ENCODE results near the gene JADE2. TPM values are rescaled to one million over a fixed set of nuclear protein-coding genes. Genes with fewer than 3 reads are reported as not detected.

JADE2 gene
- total RNA-seq, 2 donors from 2014 or later, result 28.0 to 41.0 TPM

DNA sequence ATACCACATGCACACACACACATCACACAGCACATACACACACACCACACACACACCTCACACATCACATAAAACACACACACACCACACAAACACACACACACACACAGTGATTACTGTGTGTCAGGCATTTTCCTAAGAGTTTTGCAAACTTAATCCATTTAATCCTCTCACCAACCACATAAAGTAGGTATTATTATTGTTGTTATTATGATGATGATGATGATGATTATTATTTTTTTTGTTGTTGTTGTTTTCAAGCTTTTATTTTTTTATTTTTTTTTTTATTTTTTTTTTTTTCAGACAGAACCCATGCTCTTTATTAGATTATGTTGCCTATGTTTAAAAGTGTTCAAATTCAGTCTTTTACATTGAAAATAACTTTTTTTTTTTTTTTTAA, 31.5 kb downstream of the JADE2 start:
- DNase-seq (no peak), ATAC-seq (no peak)
- H3K27ac ChIP-seq, result no peak overlapping the region
- TF ChIP-seq, protein P1, sequence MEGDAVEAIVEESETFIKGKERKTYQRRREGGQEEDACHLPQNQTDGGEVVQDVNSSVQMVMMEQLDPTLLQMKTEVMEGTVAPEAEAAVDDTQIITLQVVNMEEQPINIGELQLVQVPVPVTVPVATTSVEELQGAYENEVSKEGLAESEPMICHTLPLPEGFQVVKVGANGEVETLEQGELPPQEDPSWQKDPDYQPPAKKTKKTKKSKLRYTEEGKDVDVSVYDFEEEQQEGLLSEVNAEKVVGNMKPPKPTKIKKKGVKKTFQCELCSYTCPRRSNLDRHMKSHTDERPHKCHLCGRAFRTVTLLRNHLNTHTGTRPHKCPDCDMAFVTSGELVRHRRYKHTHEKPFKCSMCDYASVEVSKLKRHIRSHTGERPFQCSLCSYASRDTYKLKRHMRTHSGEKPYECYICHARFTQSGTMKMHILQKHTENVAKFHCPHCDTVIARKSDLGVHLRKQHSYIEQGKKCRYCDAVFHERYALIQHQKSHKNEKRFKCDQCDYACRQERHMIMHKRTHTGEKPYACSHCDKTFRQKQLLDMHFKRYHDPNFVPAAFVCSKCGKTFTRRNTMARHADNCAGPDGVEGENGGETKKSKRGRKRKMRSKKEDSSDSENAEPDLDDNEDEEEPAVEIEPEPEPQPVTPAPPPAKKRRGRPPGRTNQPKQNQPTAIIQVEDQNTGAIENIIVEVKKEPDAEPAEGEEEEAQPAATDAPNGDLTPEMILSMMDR (IDR thresholded peaks at IDR 0.05), result no peak
- TF ChIP-seq POLR2A (IDR thresholded peaks at IDR 0.05), result no peak
- no peaks in the 10 kb centered on the region for H3K9me3 ChIP-seq
- H3K4me1 ChIP-seq, result peaks cover 30% of the 10 kb centered on the region
- peaks cover 14 to 23% of the 10 kb centered on the region in 2 donors for H3K36me3 ChIP-seq (replicated peaks in 1 of 2; ENCODE audit: insufficient read depth in 1 of 2, low read depth in 2 of 2)
- intact Hi-C loops (cut with DNase I), result no loop called here
- no peak overlapping the region for H3K4me3 ChIP-seq
- no peaks in the 10 kb centered on the region for H3K27me3 ChIP-seq

DNA sequence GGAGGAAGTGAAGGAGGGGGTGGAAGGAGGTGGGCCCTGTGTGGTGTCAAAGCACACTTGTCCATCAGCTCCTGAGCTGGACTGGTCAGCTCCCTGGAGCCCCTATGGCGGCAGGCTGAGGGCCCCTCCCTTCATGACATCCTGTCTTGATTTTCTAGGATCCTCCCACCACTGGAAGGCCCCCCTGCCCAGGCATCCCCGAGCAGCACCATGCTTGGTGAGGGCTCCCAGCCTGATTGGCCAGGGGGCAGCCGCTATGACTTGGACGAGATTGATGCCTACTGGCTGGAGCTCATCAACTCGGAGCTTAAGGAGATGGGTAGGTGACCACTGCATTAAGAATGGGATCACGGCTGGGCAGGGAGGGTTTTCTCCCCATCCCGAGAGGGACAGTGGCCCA, 34.2 kb downstream of the JADE2 start:
- Histone ChIP-seq H3K27me3 (no peaks in the 10 kb centered on the region), H3K4me1 (peaks cover 7% of the 10 kb centered on the region), H3K27ac (no peak overlapping the region), H3K9me3 (no peaks in the 10 kb centered on the region), H3K36me3 (replicated peaks in 1 of 2; ENCODE audit: insufficient read depth in 1 of 2, low read depth in 2 of 2) (peaks cover 32 to 42% of the 10 kb centered on the region in 2 donors), H3K4me3 (no peak overlapping the region)
- TF ChIP-seq, protein P1 (IDR thresholded peaks at IDR 0.05), result no peak
- TF ChIP-seq POLR2A (IDR thresholded peaks at IDR 0.05), result no peak
- intact Hi-C loops (cut with DNase I), result no loop called here
- WGBS, 2 donors, result 84 to 100% methylated on average over 1 to 7 of the region's 7 CpGs
- DNase-seq (no peak), ATAC-seq (no peak)

DNA sequence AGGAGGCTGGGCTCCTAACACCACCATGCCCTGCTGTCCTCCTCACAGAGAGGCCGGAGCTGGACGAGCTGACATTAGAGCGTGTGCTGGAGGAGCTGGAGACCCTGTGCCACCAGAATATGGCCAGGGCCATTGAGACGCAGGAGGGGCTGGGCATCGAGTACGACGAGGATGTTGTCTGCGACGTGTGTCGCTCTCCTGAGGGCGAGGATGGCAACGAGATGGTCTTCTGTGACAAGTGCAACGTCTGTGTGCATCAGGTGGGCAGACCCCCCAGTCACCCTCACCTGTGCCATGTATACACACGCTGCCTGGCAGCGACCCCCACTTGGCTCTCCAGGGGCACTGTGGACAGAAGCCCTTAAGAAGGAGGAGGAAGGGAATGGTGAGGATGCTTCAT, 35.2 kb downstream of the JADE2 start:
- intact Hi-C loops (cut with DNase I), result no loop called here
- H3K4me1 ChIP-seq, result no peaks in the 10 kb centered on the region
- H3K9me3 ChIP-seq, result no peaks in the 10 kb centered on the region
- 90 to 91% methylated on average over 15 of the region's 15 CpGs for WGBS, 2 donors
- TF ChIP-seq, protein P1 (IDR thresholded peaks at IDR 0.05), result no peak
- no peak for TF ChIP-seq POLR2A (IDR thresholded peaks at IDR 0.05)
- H3K27me3 ChIP-seq, result no peaks in the 10 kb centered on the region
- no peak overlapping the region for H3K4me3 ChIP-seq
- no peak overlapping the region for H3K27ac ChIP-seq
- H3K36me3 ChIP-seq (replicated peaks in 1 of 2; ENCODE audit: insufficient read depth in 1 of 2, low read depth in 2 of 2), result peaks cover 33 to 49% of the 10 kb centered on the region in 2 donors
- DNase-seq (no peak), ATAC-seq (no peak)

DNA sequence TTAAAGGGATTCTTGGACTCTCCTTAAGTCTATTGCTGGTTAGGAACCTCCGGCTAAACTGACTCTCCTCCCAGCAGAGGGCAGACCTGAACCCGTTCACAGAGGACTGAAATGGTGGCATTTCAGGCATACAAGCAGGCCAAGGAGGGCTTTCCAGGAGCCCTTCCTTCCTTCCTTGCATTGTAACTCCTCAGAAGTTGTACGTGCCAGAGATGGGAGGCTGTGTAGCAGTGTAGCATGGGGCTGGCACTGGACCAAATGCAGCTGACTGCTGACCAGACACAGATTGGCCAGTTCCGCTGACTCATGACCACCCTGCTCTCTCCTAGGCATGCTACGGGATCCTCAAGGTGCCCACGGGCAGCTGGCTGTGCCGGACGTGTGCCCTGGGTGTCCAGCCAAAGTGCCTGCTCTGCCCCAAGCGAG, 36.4 kb downstream of the JADE2 start:
- DNase-seq (peak in 2 of 4 donors; percentile 33 to 52), ATAC-seq (peak; percentile 19)
- Histone ChIP-seq H3K36me3 (replicated peaks in 1 of 2; ENCODE audit: insufficient read depth in 1 of 2, low read depth in 2 of 2) (peaks cover 42 to 60% of the 10 kb centered on the region in 2 donors), H3K9me3 (no peaks in the 10 kb centered on the region), H3K27ac (no peak overlapping the region), H3K4me1 (no peaks in the 10 kb centered on the region), H3K27me3 (no peaks in the 10 kb centered on the region), H3K4me3 (no peak overlapping the region)
- 54 to 63% methylated on average over 2 to 9 of the region's 9 CpGs for WGBS, 2 donors
- no peak for TF ChIP-seq POLR2A (IDR thresholded peaks at IDR 0.05)
- TF ChIP-seq, protein P1 (IDR thresholded peaks at IDR 0.05), result peak in 1 of 7 experiments; percentile 6
- intact Hi-C loops (cut with DNase I), result no loop called here

DNA sequence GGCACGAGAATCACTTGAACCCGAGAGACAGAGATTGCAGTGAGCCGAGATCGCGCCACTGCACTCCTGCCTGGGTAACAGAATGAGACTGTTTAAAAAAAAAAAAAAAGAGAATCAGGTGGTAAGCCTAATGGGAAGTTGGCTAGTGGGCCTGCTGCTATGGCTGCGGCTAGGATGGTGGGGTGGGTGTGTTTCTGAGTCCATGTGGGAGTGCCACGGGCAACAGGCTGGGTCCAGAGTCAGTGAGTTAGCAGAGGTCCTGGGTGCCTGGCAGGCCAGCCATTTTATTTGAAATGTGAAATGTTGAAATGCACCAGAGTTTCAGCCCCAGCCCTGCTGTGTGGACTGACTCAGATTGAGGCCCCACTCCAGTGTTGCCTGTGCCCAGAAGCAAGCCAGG, 37.8 kb downstream of the JADE2 start:
- TF ChIP-seq, protein P1 (IDR thresholded peaks at IDR 0.05), result no peak
- TF ChIP-seq POLR2A (IDR thresholded peaks at IDR 0.05), result no peak

More for the DNA sequence above, 37.8 kb downstream of the JADE2 start:
- intact Hi-C loops (cut with DNase I), result no loop called here
- H3K27me3 ChIP-seq, result no peaks in the 10 kb centered on the region
- H3K4me1 ChIP-seq, result peaks cover 9% of the 10 kb centered on the region
- H3K36me3 ChIP-seq (replicated peaks in 1 of 2; ENCODE audit: insufficient read depth in 1 of 2, low read depth in 2 of 2), result peaks cover 42 to 63% of the 10 kb centered on the region in 2 donors
- 90 to 98% methylated on average over 7 of the region's 7 CpGs for WGBS, 2 donors
- DNase-seq (no peak), ATAC-seq (no peak)
- H3K27ac ChIP-seq, result no peak overlapping the region
- H3K9me3 ChIP-seq, result no peaks in the 10 kb centered on the region
- H3K4me3 ChIP-seq, result no peak overlapping the region
